OCI-LY1 (cell line): ENCODE results near the gene GPX3.

ENCODE experiments used
- H2AFZ ChIP-seq: fragments of 200-600 bp; sonication (generic), shearing (Covaris generic); 2 replicates; pipeline ENCODE4 v1.6.0; 2014; ENCODE audit warnings: antibody characterized with exemption, mild to moderate bottlenecking, low read length
- H3F3A ChIP-seq: fragments of 200-600 bp; sonication (generic), shearing (Covaris generic); 2 replicates; pipeline ENCODE4 v1.6.0; 2014; ENCODE audit warnings: mild to moderate bottlenecking, antibody characterized with exemption, low read length, moderate library complexity; ENCODE audit not compliant: insufficient read depth
- H3K27ac ChIP-seq: fragments of 200-600 bp; sonication (generic); 2 replicates; pipeline ENCODE4 v1.5.1; 2014; ENCODE audit warnings: low read length, mixed run types, mild to moderate bottlenecking, low read depth; ENCODE audit not compliant: poor library complexity, severe bottlenecking
- H3K27me3 ChIP-seq: fragments of 200-600 bp; sonication (generic); 2 replicates; pipeline ENCODE4 v1.6.0; 2014; ENCODE audit warnings: antibody characterized with exemption, mild to moderate bottlenecking, low read length, moderate library complexity; ENCODE audit not compliant: insufficient read depth
- H3K36me3 ChIP-seq: fragments of 200-600 bp; sonication (generic); 2 replicates; pipeline ENCODE4 v1.6.1; 2014; ENCODE audit warnings: mild to moderate bottlenecking, antibody characterized with exemption, low read length, moderate library complexity, mixed read lengths; ENCODE audit not compliant: insufficient read depth
- H3K4me1 ChIP-seq: fragments of 200-600 bp; sonication (generic); 2 replicates; pipeline ENCODE4 v1.5.1; 2014; ENCODE audit warnings: mild to moderate bottlenecking, low read length, moderate library complexity; ENCODE audit not compliant: insufficient read depth, severe bottlenecking
- H3K4me2 ChIP-seq: fragments of 200-600 bp; sonication (generic), shearing (Covaris generic); 2 replicates; pipeline ENCODE4 v1.6.1; 2014; ENCODE audit warnings: low read length
- H3K4me3 ChIP-seq: fragments of 200-600 bp; sonication (generic); 2 replicates; pipeline ENCODE4 v1.5.1; 2014; ENCODE audit warnings: low read length, low read depth, mild to moderate bottlenecking, mixed read lengths; ENCODE audit not compliant: poor library complexity, severe bottlenecking
- H3K79me2 ChIP-seq: fragments of 200-600 bp; shearing (Covaris generic); 2 replicates; pipeline ENCODE4 v1.6.1; 2016; ENCODE audit warnings: mixed run types, low read length, mixed read lengths; ENCODE audit not compliant: insufficient read depth
- H3K9ac ChIP-seq: fragments of 200-600 bp; sonication (generic), shearing (Covaris generic); 2 replicates; pipeline ENCODE4 v1.6.1; 2014; ENCODE audit warnings: mild to moderate bottlenecking, low read length, mixed read lengths
- H3K9me2 ChIP-seq: fragments of 200-600 bp; sonication (generic), shearing (Covaris generic); 2 replicates; pipeline ENCODE4 v1.6.1; 2014; ENCODE audit warnings: low read depth, mild to moderate bottlenecking, low read length, mixed read lengths
- H3K9me3 ChIP-seq: fragments of 200-600 bp; shearing (Covaris generic); 2 replicates; pipeline ENCODE4 v1.6.1; 2014; ENCODE audit warnings: low read length, mixed read lengths
- H4K20me1 ChIP-seq: fragments of 200-600 bp; sonication (generic), shearing (Covaris generic); 2 replicates; pipeline ENCODE4 v1.6.0; 2016; ENCODE audit warnings: mild to moderate bottlenecking, low read length; ENCODE audit not compliant: insufficient read depth
- EZH2 ChIP-seq: fragments of 200-600 bp; sonication (generic), shearing (Covaris generic); IDR thresholded peaks from 2 replicates; pipeline ENCODE4 v1.8.0; 2017; ENCODE audit warnings: borderline replicate concordance, mixed run types, mild to moderate bottlenecking, antibody characterized with exemption, low read length, moderate library complexity, mixed read lengths
- TF ChIP-seq, protein P1 (sequence below): fragments of 200-600 bp; sonication (generic), shearing (Covaris generic); IDR thresholded peaks from 2 replicates; pipeline ENCODE4 v1.5.1; 2017; ENCODE audit warnings: mild to moderate bottlenecking, antibody characterized with exemption, low read length, moderate library complexity, mixed read lengths

The GPX3 gene

DNA sequence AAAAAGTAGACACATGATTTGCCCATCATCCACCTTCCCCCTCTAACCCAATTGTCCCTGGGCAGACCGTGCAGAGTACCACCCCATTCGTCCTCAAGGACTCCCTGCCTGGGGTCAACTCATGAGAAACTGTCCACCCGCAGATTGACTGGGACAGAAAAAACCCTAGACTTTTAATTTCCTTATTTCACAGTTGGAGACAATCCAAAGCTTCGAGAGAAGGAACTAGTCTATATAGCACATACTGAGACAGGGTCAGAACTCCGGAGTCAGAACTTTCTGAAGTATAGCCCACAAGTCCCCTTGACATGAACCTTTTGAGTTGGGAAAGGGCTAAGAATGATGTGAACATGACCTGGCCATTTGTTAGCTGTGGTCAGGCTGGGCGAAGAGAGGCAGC lies 7.5 kb upstream of the GPX3 start:
- Histone ChIP-seq H3F3A (no peaks in the 10 kb centered on the region), H3K27me3 (0 out of 2 replicates have a peak, but pooled peaks cover 3% of the 10 kb centered on the region), H3K4me1 (no peaks in the 10 kb centered on the region), H2AFZ (no peak overlapping the region), H3K4me2 (no peak overlapping the region), H3K79me2 (no peaks in the 10 kb centered on the region), H4K20me1 (no peaks in the 10 kb centered on the region), H3K9me2 (no peaks in the 10 kb centered on the region), H3K36me3 (no peaks in the 10 kb centered on the region), H3K4me3 (no peak overlapping the region), H3K27ac (no peak overlapping the region), H3K9ac (no peak overlapping the region), H3K9me3 (no peaks in the 10 kb centered on the region)
- TF ChIP-seq, protein P1, sequence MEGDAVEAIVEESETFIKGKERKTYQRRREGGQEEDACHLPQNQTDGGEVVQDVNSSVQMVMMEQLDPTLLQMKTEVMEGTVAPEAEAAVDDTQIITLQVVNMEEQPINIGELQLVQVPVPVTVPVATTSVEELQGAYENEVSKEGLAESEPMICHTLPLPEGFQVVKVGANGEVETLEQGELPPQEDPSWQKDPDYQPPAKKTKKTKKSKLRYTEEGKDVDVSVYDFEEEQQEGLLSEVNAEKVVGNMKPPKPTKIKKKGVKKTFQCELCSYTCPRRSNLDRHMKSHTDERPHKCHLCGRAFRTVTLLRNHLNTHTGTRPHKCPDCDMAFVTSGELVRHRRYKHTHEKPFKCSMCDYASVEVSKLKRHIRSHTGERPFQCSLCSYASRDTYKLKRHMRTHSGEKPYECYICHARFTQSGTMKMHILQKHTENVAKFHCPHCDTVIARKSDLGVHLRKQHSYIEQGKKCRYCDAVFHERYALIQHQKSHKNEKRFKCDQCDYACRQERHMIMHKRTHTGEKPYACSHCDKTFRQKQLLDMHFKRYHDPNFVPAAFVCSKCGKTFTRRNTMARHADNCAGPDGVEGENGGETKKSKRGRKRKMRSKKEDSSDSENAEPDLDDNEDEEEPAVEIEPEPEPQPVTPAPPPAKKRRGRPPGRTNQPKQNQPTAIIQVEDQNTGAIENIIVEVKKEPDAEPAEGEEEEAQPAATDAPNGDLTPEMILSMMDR: no peak
- TF ChIP-seq EZH2: no peak

DNA sequence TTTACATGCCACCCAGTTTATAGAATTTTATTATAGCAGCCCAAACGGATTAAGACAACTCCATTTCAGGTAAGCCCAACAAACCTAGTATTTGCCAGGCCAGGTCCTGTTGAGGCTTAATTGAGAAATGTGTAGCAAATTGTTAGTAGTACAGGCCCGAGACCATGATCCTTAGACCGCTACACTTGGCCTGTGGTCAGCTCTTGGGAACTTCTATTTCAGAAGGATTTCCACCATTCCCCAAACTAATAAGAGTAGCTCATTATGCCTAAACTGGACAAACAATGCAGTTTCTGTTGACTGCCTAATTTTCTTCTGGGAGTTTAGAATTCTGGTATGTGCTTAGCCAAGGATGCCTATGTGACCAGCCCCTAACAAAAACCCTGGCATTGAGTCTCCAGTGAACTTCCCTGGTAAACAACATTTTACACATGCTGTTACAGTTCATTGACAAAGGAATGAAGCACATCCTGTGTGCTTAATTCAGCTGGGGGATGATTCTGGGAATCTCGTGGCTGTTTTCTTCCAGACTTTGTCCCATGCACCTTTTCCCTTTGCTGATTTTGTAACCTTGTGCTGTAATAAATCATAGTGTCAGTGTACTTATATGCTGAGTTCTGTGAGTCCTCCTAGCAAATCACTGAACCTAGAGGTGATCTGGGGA lies 5.6 kb upstream of the GPX3 start:
- no peaks in the 10 kb centered on the region for H3F3A ChIP-seq
- no peaks in the 10 kb centered on the region for H3K27me3 ChIP-seq
- no peaks in the 10 kb centered on the region for H3K79me2 ChIP-seq
- no peaks in the 10 kb centered on the region for H4K20me1 ChIP-seq
- no peaks in the 10 kb centered on the region for H3K36me3 ChIP-seq
- no peaks in the 10 kb centered on the region for H3K4me1 ChIP-seq
- no peak overlapping the region for H2AFZ ChIP-seq
- no peaks in the 10 kb centered on the region for H3K9me3 ChIP-seq
- no peak overlapping the region for H3K9ac ChIP-seq
- no peak overlapping the region for H3K4me2 ChIP-seq
- no peak overlapping the region for H3K27ac ChIP-seq
- TF ChIP-seq, protein P1: no peak
- no peak for TF ChIP-seq EZH2
- no peaks in the 10 kb centered on the region for H3K9me2 ChIP-seq
- H3K4me3 ChIP-seq: no peak overlapping the region

DNA sequence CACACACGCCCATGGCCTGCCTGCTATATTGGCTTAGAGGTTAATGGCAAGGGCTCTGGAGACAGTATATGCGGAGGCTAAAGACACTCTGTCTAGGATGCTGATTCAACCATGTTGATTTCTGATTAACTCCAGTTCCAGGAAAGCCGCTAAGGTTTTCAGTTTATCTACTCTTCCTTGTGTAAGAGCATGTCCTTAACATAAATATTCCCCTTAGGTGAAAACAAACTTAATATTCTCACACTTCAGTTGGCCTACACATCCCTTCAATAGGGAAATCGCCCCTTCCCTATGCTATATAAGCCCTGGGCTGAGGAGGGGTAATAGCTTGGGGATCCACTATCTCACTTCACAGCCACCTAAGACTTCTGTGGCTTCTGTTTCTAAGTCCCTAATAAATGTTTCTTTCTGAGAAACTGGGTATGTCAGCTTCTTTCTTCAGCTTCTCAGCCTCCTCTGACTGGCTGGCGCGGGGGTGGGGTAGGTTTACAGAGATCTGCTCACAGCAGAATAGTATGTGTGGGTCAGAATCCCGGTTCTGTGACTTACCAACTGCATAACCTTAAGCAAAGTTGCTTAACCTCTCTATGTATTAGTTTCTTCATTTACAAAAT lies 4.3 kb upstream of the GPX3 start:
- Histone ChIP-seq H3K4me1 (peaks cover 8% of the 10 kb centered on the region), H3F3A (no peaks in the 10 kb centered on the region), H3K4me3 (no peak overlapping the region), H3K9me3 (no peaks in the 10 kb centered on the region), H3K9ac (no peak overlapping the region), H4K20me1 (no peaks in the 10 kb centered on the region), H2AFZ (no peak overlapping the region), H3K27ac (no peak overlapping the region), H3K4me2 (no peak overlapping the region), H3K36me3 (no peaks in the 10 kb centered on the region), H3K79me2 (no peaks in the 10 kb centered on the region), H3K9me2 (no peaks in the 10 kb centered on the region), H3K27me3 (no peaks in the 10 kb centered on the region)
- TF ChIP-seq, protein P1: no peak
- no peak for TF ChIP-seq EZH2
